NCI-H2196 treated with DMSO at 0.1 percent for 48 hours (cell line): ENCODE measurements around the gene WIF1.

Source experiments
- DNase-seq: peaks from one replicate; lab custom pipeline; 2025; ENCODE audit not compliant: unreplicated experiment; lab: John Stamatoyannopoulos, UW

WIF1 gene

DNA sequence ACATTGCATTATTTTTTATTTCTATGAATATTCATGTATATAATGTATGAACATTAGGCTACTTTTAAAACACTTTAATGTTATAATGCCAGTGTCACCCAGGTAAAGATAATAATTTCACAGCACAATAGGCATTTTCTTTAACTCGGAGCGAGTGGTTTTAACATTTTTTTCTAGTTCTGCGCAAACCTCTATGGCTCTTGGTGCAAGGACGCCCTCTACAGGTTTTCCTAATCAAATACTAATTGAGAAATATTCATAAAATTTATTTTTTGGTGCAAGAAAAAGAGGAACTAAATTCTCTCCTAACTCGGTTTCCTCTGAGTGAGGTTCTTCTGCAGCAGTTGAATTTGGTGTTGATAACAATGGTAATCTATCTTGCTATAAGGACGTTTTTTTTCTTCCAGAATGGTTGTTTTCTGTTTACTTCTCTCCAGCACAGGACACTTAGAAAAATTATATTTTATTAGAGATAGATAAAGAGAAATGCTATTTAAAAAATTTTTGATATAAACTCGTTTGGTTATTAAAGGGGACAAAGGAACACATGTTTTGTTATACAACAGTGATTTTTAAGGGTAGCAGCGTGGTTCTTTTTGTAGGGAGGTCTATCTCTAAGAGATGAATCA lies 2.4 kb upstream of the WIF1 start:
- peak; percentile 18 for DNase-seq

DNA sequence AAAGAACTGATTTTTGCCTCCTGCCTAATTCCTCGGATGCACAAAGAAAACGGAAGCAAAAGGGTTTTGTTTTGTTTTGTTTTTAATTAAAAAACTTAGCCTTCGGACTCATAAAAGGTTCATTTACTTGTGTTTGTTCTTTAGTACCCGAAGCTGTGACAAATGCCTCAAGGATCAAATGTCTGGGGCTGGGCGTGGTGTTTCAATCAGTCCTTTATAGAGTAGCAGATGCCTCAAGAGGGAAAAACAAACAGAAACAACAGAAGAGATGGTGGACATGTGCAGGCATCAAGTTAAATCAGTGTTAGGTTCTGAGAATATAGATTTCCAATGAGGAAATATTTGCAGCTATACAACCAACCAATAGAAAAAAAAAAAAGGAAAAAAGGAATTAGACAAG lies 1.6 kb upstream of the WIF1 start:
- DNase-seq, result no peak

DNA sequence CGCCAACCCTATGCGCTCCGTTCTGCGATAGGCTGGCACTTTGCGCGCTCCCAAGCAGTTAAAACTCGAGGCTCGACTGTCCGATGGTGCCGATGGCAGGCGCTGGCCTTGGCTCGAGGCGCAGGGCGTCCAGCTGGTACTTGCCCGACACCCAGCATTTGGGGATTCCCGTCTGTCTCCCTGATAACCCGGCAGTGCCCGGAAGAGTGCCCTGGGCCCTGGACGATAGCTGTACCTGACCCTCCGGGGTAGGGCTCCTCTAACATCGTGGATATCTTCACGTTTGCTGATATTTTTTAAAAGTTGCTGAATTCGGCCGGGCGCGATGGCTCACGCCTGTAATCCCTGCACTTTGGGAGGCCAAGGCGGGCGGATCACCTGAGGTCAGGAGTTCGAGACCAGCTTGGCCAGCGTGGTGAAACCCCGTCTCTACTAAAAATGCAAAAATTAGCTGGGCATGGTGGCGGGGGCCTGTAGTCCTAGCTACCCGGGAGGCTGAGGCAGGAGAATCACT lies 908 bp upstream of the WIF1 start:
- no peak for DNase-seq

DNA sequence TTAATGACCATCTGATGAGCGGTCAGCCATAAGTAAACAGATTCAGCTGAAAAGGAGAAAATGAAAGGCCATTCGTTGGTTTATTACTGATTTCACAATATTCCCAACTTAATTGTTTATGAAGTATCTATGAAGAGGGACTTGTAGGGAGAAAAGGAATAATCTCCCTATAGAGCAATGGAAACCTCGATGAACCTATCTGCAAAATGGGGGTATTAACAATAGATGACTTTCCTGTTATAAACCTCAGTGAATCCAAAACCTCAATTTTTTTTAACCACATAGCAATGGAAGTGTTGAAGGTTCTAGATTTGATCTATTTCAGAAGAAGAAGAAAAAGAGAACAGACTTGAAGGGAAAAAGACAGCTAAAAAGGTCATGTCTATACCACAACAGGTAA lies 2.0 kb downstream of the WIF1 start:
- no peak for DNase-seq

DNA sequence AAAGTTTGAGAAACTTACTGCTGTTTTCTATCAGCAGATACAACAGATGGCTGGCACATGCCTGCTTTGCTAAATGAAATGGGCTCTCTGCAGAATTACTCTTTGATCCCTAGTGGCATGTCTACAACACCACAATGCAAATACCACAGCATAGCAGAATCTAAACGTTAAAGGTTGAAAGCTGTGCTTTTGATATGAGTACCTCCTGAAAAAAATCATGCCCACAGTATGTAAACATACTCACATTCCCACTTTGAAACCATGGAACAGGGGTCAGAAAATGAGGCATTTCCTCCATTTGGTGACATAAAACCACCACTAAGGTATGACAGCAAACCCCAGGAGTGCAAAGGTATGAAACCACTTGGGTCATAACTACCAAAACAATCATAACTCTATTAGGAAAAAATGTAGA lies 7.5 kb downstream of the WIF1 start:
- DNase-seq, result no peak

DNA sequence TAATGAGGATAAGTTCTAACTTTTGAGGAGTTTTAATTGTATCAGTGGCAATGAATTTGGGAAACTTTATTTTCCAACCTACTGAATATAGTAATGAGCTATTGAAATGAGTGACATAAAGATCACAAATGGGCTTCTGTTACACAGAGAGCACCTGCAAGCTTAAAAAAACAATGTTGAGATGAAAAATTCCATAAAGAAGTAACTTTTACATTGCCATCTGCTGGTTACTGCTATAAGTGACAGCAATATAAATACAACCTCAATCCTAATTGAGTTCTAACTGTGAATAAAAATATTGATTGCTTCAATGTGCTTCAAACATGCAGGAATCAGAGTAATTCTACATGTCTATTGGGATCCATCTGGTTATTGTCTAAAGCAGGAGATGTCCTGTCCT lies 14.2 kb downstream of the WIF1 start:
- DNase-seq, result peak; percentile 10

DNA sequence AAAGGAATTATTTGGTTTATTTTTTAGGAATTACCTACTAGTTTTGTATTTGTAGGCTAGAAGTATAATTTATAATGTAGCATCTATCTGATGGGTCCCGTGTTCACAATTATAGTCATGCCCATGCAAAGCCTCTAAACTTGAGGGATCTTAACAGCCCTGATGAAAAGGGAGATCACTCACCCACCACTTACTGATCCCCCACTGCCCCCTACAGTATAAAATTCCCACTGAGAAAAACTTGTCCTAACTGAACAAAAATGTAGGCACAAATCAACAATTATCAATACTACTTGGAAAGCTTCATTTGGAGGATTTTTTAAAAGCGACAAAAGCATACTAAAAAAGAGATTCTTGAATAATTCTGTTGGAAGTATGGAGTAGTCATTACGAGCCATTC lies 21.0 kb downstream of the WIF1 start:
- DNase-seq, result no peak

DNA sequence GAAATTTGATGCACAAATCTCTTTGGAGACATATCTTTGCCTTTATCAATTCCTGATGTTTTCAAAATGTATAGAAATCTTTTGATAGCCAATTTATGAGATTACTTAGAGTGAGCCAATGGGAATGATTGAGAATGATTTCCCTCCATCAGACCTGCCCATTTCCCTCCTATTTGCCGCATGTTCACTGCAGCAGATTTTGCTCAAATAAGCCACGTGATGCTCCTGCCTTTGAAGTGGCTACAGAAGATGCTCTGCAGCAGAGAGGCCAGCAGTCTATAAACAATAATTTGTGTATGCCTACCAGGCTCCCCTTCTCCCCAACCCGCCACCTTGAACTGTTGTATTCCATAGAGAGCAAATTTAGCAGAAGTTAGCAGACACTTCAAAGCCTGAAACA lies 21.9 kb downstream of the WIF1 start:
- no peak for DNase-seq

DNA sequence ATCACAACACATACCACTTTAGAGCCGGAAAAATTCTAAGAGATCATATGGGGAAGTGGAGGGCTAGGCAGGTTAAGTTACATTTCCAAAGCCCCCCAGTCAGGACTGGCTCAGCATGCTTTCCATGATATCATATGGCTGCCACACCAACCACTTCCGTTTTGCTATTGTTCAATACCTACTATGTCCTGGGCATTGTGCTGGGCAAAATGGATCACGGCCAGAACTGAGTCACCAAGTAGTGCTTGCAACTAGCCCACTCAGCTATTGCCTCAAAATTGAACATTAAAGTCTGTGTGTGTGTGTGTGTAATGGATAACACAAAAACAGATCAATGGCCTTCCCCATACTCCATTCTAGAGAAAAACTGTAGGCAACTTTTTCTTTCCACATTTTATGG lies 22.7 kb downstream of the WIF1 start:
- no peak for DNase-seq

DNA sequence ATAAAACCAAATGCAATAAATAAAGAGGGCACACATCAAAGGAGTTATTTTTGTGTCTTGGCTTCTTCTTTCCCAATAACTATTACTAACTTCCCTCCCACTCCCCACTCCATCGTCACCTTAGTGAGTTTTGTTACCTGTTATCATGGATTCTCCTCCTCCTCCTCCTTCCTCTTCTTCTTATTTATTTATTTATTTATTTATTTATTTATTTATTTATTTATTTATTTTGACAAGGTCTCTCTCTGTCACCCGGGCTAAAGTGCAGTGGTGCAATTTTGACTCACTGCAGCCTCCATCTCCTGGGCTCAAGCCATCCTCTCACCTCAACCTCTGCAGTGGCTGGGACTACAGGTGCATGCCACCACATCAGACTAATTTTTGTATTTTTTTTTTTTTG lies 26.4 kb downstream of the WIF1 start:
- DNase-seq, result no peak

DNA sequence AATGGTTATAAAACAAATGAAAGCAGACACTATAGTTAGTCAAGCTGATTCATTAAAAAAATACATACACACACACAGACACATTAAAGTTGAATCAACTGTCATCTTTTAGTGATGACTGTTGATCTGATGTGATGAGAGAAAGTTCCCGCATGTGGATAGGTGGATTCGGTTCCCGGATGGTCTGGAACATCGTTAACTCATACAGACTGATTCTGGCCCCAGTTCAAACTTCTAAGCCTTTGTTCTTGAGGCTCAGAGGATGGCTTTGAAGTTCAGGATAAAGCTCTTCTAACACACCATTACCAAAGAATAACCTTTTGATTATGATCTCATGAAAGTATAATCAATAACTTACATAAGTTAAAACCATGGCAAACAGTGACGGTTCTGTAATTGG lies 27.5 kb downstream of the WIF1 start:
- no peak for DNase-seq

DNA sequence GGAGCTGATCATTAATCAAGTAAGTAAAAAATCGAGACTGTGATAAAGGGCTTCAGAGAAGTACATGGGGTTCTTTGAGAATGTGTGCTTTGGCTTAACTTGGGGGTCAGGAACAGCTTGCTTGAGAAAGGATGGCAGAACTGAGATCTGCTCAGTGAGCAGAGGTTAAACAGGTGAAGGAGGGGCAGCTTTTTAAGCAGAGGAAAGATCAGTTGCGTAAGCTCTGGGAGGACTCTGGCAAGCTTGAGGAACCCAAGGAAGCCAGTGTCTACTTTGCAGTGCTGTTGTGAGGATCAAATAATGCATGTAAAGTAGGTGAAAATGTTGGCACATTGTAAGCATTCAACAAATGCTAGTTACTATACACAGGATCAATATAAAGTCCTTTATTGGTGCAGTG lies 30.6 kb downstream of the WIF1 start:
- no peak for DNase-seq

DNA sequence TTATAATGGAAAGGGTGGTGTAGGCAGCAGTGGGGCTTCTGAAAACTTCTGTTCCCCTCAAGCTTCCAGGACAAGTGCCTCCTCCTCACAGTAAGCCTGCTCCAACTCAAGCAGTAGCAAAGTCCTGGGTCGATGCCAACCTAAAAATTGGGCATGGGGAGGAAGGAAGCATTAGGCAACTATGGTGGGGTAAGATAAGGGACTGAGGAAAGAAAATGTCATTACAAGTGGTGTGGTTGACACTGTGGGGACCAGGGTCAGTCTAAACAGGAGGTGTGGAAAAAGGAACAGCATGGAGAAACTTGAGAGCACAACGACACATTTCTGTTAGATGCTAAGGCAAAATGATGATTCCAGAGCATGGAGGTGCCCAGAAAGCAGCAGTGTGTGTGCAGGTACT lies 34.9 kb downstream of the WIF1 start:
- DNase-seq, result no peak

DNA sequence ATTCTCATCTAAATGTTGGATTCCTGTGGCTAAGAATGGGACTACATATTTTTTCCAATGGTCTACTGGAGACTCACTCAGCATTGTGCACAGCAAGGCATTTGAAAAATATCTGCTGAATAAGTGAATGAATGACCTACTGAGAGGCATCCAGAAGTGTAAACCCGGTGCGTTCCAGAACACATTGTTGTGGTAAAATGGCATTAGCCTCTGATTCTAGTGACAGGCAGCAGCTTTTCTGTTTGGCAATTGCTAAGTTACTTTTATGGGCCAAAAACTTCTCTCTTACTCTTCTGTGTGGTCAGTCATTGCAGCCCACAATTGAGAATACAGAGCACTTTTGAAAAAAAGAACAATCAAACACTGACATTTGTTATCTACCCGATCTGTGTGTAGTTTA lies 36.5 kb downstream of the WIF1 start:
- no peak for DNase-seq

DNA sequence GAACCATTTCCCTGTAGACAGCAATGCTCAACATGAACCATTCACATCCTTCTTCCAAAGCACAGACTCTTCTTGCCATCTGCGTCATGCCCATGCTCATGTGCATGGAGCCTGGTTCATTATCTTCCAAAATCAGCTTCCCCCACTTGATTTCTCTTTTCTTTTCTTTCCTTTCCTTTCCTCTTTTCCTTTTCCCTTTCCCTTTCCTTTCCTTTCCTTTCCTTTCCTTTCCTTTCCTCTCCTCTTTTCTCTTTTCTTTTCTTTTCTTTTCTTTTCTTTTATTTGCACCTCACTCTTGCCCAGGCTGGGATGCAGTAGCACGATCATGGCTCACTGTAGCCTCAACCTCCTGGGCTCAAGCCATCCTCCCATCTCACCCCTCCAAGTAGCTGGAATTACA lies 37.5 kb downstream of the WIF1 start:
- no peak for DNase-seq

DNA sequence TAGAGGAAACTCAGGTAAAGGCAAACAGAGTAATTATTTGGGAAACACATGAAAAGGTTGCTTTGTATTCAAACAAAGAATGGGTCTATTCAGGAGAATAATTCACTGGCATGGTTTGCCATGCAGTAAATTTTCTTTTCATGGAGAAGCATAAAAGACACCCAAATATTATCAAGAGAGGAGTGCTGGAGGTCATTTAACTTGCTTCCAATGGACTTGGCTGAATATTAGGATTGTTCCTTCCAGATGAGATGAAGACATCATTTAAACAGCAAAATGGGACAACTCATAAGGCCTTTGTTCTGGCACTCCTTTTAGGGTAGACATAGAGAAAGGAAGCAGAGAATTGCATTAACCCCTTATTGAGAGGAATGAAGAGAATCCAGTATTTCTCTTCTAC lies 38.7 kb downstream of the WIF1 start:
- DNase-seq, result no peak

DNA sequence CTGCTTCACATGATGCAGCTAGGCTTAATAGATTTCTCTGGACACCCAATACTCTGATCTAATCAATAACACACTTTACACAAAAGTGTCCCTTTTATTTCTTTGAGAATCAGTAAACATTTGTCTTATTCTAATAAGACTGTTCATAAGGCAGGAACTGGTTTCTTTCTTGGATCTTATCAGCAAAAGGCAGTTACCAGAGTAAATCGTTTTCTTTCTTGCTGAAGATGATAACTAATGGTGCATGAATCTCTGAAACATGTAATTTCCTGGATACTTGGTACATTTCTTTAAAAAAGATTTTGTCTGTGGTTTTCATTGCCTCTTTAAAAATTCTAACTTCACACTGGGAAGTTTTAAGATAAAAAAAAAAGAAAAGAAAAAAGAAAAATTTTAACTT lies 39.6 kb downstream of the WIF1 start:
- no peak for DNase-seq

DNA sequence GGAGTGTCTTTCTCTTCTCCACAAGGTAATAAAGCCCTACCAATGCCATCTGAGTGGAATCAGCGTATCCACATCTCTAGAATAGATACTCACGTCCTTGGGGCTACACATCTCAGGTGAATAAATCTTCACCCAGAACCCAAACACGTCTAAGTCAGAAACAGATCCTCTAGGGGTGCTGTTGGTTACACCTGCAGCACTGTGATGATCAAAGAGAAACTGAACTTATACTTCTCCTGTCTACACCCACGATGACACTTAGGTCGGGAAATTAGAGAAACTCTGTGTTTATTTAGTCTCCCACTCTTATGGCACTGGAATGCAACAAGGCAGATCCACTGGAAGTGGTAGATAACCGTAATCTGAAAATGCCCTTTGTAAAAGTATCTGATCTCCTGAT lies 46.2 kb downstream of the WIF1 start:
- DNase-seq, result no peak

DNA sequence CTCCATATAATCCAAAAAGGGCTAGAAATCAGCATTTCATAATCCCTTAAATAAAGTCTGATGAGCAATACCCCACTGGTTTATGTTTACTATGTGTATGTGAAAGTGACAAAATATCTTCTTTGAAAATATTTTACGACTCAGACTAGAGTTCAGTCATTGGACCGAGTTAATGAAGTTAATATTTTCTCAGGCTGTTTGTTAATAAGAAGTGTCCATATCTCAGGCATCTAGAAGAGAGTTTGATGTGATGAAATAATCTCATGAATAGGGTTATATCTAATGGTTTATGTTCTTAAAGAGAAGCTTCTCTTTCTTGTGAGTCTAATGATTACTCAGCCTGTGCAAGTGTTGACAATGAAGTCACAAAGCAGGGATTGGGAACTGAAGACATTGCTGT lies 51.8 kb downstream of the WIF1 start:
- DNase-seq, result no peak

DNA sequence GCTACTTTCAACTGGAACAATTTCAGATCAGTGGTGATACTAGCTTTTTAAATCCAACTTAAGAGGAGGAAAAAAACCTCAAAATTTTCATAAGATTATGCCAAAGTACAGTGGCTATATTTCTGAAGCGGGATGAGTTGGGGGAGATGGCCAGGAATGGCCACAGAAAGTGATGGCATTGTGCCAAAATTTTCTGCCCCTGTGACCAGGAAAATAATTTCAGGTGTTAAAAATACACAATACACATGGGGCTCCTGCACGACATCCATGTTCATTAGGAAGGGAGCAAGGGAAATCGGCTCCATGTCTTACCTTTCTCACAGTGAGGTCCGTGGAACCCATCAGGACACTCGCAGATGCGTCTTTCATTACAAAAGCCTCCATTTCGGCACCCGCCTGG lies 53.7 kb downstream of the WIF1 start:
- no peak for DNase-seq

DNA sequence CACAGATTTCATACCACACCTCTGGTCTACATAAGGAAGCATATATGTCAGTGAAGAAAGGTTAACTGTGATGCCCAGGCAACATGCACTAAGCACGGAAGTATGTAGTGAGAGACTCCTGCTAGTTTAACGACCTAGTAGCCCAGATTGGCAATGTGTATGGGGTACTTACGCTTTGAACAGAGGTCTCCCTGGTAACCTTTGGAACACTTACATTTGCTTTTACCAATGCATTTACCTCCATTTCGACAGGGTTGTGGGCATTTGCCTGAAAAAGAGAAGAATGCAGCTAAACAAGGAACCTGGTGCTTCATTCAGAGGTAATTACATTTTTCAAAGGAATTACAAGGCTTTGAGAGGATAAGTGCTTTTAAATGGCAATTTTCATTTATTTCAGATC lies 65.2 kb downstream of the WIF1 start:
- no peak for DNase-seq

DNA sequence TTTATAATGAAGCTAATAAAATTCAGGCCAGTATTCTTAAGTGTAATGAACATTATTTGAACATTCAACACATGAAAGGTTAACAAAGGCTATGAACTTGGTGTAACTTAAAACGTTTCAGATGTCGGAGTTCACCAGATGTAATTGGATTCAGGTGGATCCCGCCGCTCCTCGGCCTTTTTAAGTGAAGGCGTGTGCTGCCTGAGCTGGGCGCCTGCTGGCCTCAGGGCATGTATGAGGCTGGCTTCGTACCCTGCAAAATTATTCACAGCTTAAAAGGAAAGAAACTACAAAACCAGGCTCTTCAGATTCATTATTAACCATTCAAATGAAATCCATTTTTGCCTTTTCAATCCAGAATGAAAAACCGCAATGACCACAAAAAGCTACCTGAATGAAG lies 69.9 kb downstream of the WIF1 start:
- DNase-seq, result no peak

DNA sequence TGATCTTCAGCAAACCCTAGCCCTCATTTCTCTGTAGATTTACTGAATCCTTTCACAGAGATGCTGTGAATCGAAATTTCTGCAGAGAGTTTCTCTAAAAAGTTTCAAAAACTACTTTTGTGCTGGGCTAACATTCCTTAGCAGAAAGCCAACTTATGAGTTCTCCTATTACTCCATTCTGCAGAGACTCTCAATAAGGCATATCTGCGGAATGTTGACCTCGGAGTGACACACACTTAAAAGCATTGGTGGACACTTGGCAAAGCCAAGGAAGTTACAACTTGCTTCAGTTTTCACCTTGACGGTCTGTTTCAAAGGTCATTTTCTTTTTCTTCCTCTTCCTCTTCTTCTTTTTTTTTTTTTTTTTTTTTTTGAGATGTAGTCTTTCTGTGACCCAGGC lies 75.8 kb downstream of the WIF1 start:
- no peak for DNase-seq

DNA sequence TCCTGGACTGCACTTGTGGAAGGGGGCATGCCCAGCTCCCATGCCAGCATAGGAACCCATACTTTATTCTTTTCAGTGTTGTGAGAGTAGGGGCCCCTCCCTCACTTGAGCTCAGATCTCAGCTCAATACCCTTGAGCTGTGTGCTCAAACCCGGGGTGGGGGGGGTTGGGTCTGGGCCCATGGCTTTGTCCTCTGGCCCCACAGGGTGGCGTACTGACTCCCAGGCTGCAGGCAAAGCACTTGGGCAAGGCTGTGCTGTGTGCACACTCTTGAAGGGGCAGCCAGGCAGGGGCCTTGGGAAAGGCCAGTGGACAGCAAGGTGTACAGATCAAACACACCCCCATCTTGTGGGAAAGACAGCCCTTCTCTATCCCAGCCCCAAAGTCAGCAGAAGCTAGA lies 81.8 kb downstream of the WIF1 start:
- no peak for DNase-seq
